ENCODE measurements around the gene CARD11. TPM values are rescaled to one million over a fixed set of nuclear protein-coding genes. Genes with fewer than 3 reads are reported as not detected.

Gene CARD11
- total RNA-seq, 1 experiment from 2014 or later, result 0.57 TPM

Other genes starting within 250 kb of the CARD11 start
- 32.6 TPM for gene GNA12, start 199.6 kb downstream of the CARD11 start, total RNA-seq (2021; ENCODE audit: unreplicated experiment)